ENCODE results near the gene CCDC73. TPM values are rescaled to one million over a fixed set of nuclear protein-coding genes. Genes with fewer than 3 reads are reported as not detected.

The CCDC73 gene
- not detected for total RNA-seq

DNA sequence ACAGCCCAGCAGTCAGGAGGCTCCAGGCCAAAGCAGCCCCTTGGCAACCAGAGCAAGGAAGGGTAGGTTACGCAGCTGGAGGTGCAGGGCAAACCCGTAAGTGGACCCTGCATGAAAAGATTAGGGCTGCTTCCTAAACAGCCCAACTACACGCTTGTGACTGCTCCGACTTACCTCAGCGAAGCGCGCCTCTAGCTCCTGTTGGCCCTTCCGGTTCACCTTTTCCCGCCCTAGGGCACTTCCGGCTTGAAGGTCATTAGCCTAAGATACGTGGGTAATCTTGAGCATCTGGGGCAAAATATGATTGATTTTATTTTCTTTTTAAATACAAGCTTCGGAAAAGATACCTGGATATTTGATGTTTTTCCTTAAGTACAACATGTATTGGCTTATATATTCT lies at the start of gene CCDC73:
TSS of gene CCDC73 (minus strand) at position 224 of the 400 bp plus-strand sequence. CDS start 34,419 bp downstream, outside the sequence.
- ATAC-seq (replicated peaks in 1 of 2) = no peak
- H3K36me3 Mint-ChIP-seq (ENCODE audit: insufficient read depth in 2 of 2) = no peaks in the 10 kb centered on the region
- H3K4me1 Mint-ChIP-seq (ENCODE audit: low read depth) = peaks cover 7% of the 10 kb centered on the region
- no peak for DNase-seq
- peaks cover 10% of the 10 kb centered on the region for H3K27me3 Mint-ChIP-seq (ENCODE audit: low read depth)
- H3K4me3 Mint-ChIP-seq = no peak within 1 kb of the TSS
- H3K9me3 Mint-ChIP-seq = no peaks in the 10 kb centered on the region
- H3K27ac Mint-ChIP-seq = no peak within 1 kb of the TSS

DNA sequence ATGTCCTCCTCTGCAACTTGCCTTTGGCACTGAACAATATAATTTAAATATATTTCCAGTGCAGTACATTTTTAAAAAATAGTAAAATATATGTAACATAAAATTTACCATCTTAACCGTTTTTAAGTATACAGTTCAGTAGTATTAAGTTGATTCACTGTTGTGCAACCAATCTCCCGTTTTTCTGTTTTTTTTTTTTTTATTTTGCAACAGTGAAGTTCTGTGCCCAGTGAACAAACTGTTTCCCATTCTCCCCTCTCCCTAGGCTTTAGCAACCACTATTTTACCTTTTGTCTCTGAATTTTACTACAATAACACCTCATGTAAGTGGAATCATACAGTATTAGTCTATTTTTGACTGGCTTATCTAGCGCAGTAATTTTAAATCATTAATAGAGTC lies 49.1 kb upstream of the CCDC73 start:
- no peak for ATAC-seq (replicated peaks in 1 of 2)
- no peak overlapping the region for H3K27ac Mint-ChIP-seq
- no peak for DNase-seq
- no peaks in the 10 kb centered on the region for H3K9me3 Mint-ChIP-seq
- no peaks in the 10 kb centered on the region for H3K4me1 Mint-ChIP-seq (ENCODE audit: low read depth)
- no peak overlapping the region for H3K4me3 Mint-ChIP-seq
- no peaks in the 10 kb centered on the region for H3K36me3 Mint-ChIP-seq (ENCODE audit: insufficient read depth in 2 of 2)
- H3K27me3 Mint-ChIP-seq (ENCODE audit: low read depth) = peaks cover 14% of the 10 kb centered on the region

DNA sequence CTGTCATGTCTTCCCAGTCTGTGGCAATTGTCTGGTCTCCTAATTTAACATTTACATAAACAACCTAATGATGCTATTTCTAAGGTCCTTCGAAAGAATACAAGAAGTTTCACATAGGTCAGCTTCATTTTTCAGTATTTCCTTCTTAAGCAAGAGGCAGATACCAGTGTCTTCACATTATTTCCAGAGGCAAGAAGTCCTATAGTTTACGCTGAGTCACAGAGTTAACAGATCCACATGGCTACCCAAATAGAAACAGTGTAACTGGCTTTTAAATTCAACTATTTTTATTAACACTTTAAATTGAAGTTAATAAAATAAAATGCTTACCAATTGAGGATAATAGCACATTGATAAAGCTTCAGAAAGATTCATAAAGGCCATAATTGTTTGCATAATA lies 46.1 kb upstream of the CCDC73 start:
- DNase-seq (no peak), ATAC-seq (replicated peaks in 1 of 2) (no peak)
- H3K27ac Mint-ChIP-seq = no peak overlapping the region
- no peaks in the 10 kb centered on the region for H3K4me1 Mint-ChIP-seq (ENCODE audit: low read depth)
- no peaks in the 10 kb centered on the region for H3K36me3 Mint-ChIP-seq (ENCODE audit: insufficient read depth in 2 of 2)
- H3K27me3 Mint-ChIP-seq (ENCODE audit: low read depth) = peaks cover 7% of the 10 kb centered on the region
- no peaks in the 10 kb centered on the region for H3K9me3 Mint-ChIP-seq
- H3K4me3 Mint-ChIP-seq = no peak overlapping the region

DNA sequence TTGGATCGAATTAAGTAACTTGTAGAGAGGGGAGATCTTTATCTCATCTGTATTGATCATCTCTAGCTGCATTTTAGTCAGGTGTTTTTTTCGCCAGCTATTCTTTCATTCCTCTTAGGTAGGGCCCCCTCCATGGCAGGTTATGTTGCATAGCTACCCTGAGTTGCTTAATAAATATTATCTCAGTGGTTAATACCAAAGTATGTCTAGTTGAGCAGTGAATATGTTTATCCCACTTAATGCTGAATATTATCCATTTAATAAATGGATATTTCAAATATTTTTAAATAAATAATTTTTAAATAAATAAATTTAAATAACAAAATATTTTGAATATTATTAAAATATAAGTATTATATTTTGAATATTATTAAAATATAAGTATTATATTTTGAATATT lies 44.8 kb upstream of the CCDC73 start:
- Mint-ChIP-seq H3K27ac (no peak overlapping the region), H3K9me3 (no peaks in the 10 kb centered on the region), H3K36me3 (ENCODE audit: insufficient read depth in 2 of 2) (no peaks in the 10 kb centered on the region), H3K4me3 (no peak overlapping the region), H3K27me3 (ENCODE audit: low read depth) (peaks cover 7% of the 10 kb centered on the region), H3K4me1 (ENCODE audit: low read depth) (no peaks in the 10 kb centered on the region)
- ATAC-seq (replicated peaks in 1 of 2) (no peak), DNase-seq (no peak)

DNA sequence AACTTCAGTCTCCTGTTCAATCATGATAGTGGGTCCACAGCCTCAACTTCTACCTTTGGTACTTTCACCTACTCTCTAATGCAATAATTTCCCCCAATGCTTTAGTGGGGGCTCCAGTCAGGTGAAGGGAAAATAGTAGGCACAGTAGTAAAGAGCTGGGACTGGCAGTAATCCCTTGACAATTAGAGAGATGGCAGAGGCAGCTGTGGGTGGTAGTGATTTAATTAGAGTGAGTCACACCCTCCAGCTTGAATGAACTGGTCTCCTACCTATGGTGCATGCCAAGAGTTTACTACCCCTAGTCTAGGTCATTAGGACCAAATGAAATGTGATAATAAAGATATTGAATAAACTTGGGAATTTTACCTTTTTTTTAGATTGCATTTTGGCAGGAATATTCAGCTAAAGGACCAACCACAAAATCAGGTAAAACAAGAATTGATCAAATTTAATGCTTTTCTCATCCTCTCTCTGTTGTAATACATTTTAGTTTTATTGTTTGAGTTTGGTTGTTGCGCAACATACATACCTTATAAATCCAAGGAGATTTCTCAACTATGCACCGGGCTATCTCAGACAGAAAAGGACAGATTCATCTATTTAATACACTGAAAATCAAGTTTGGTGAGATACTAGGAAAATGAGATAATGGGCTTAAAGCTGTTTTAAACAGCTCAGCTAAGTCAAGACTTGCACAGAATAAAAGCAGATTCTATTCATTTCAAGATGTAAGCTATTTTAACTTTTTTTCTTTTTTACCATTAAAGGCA lies 44.2 kb upstream of the CCDC73 start:
- H3K9me3 Mint-ChIP-seq = no peaks in the 10 kb centered on the region
- no peak for DNase-seq
- H3K27ac Mint-ChIP-seq = no peak overlapping the region
- no peak overlapping the region for H3K4me3 Mint-ChIP-seq
- no peaks in the 10 kb centered on the region for H3K36me3 Mint-ChIP-seq (ENCODE audit: insufficient read depth in 2 of 2)
- ATAC-seq (replicated peaks in 1 of 2) = no peak
- H3K27me3 Mint-ChIP-seq (ENCODE audit: low read depth) = peaks cover 11% of the 10 kb centered on the region
- H3K4me1 Mint-ChIP-seq (ENCODE audit: low read depth) = no peaks in the 10 kb centered on the region

DNA sequence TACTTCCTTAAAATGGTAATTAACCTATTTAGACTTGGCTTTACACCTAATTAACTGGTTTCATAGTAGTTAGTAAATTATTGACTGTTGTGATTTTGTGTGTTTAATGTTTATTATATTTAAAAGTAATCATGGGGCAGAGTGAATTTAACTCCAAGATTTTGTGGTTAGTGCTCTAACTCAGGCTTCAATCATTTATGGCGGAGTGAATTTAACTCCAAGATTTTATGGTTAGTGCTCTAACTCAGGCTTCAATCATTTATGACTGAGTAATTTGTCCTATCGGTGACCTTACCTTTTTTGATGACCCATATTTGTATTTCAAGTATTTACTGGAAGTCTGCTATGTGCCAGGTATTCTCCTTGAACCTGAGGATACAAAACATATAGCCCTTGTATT lies 42.5 kb upstream of the CCDC73 start:
- no peak for DNase-seq
- no peak overlapping the region for H3K27ac Mint-ChIP-seq
- H3K9me3 Mint-ChIP-seq = no peaks in the 10 kb centered on the region
- ATAC-seq (replicated peaks in 1 of 2) = no peak
- no peaks in the 10 kb centered on the region for H3K4me1 Mint-ChIP-seq (ENCODE audit: low read depth)
- H3K36me3 Mint-ChIP-seq (ENCODE audit: insufficient read depth in 2 of 2) = no peaks in the 10 kb centered on the region
- no peak overlapping the region for H3K4me3 Mint-ChIP-seq
- H3K27me3 Mint-ChIP-seq (ENCODE audit: low read depth) = peaks cover 28% of the 10 kb centered on the region

DNA sequence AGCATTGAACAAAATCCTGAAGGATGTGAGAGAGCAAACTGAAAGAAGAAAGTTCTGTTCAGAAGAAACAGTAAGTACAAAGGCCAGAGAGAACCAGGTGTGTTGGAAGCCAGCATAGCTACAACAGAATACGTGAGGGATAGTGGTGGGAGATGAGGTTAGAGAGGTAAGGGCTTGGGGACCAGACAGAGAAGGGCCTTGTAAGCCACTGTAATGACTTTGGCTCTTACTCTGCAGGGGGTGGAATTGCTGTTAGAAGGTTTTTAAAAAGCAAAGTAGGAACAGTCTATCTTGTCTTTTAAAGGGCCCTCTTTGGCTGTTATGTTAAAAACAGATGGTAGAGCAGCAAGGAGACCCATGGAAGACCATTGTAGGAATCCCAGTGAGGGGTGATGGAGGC lies 39.5 kb upstream of the CCDC73 start:
- DNase-seq = no peak
- Mint-ChIP-seq H3K27ac (no peak overlapping the region), H3K4me3 (no peak overlapping the region), H3K9me3 (no peaks in the 10 kb centered on the region), H3K27me3 (ENCODE audit: low read depth) (peaks cover 37% of the 10 kb centered on the region), H3K4me1 (ENCODE audit: low read depth) (peaks cover 12% of the 10 kb centered on the region), H3K36me3 (ENCODE audit: insufficient read depth in 2 of 2) (no peaks in the 10 kb centered on the region)
- no peak for ATAC-seq (replicated peaks in 1 of 2)

DNA sequence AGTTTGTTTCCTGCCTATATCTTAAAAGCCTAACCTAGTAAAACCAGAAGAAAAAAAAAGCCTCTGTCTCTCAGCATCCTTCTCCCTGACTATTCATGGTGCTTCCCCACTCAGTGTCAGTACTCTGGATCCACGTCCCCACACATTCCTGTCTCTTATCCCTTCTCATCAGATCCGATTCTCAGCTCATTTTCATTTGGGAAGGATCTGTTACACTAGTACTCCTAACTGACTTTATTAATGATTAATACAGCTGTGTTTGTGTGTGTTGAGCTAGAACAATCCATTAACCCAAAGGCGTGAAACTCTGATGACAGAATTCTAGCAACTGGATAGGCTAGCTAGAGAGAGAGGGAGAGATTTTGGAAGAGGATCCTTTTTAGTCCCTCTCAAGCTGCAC lies 36.8 kb upstream of the CCDC73 start:
- peaks cover 46% of the 10 kb centered on the region for H3K27me3 Mint-ChIP-seq (ENCODE audit: low read depth)
- no peak overlapping the region for H3K27ac Mint-ChIP-seq
- ATAC-seq (replicated peaks in 1 of 2) (no peak), DNase-seq (no peak)
- no peaks in the 10 kb centered on the region for H3K36me3 Mint-ChIP-seq (ENCODE audit: insufficient read depth in 2 of 2)
- no peaks in the 10 kb centered on the region for H3K9me3 Mint-ChIP-seq
- H3K4me3 Mint-ChIP-seq = peak overlapping the region in 1 of 2 donors; percentile 91
- H3K4me1 Mint-ChIP-seq (ENCODE audit: low read depth) = peaks cover 15% of the 10 kb centered on the region

DNA sequence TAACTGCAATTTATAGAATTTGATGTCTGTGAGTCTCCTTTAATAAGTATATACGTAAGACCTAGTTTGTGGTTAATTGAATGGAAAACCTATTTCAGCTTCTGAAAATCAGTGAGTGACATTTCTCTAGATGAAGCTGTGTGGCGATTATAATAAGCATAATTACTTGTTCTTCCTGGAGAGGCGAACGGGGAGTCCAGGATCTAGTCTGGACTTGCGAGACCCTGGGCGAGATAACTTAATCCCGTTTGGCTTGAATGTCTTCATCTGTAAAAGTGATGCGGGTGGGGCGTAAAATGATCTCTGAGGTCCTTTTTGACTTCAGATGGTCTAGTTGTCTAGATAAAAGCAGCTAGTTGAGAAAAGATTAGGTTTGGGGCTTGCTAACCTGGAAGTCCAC lies 36.3 kb upstream of the CCDC73 start:
- ATAC-seq (replicated peaks in 1 of 2) = no peak
- H3K27ac Mint-ChIP-seq = no peak overlapping the region
- no peaks in the 10 kb centered on the region for H3K36me3 Mint-ChIP-seq (ENCODE audit: insufficient read depth in 2 of 2)
- no peaks in the 10 kb centered on the region for H3K9me3 Mint-ChIP-seq
- DNase-seq = no peak
- peaks cover 15% of the 10 kb centered on the region for H3K4me1 Mint-ChIP-seq (ENCODE audit: low read depth)
- H3K27me3 Mint-ChIP-seq (ENCODE audit: low read depth) = peaks cover 46% of the 10 kb centered on the region
- peak overlapping the region; percentile 76 to 91 for H3K4me3 Mint-ChIP-seq

DNA sequence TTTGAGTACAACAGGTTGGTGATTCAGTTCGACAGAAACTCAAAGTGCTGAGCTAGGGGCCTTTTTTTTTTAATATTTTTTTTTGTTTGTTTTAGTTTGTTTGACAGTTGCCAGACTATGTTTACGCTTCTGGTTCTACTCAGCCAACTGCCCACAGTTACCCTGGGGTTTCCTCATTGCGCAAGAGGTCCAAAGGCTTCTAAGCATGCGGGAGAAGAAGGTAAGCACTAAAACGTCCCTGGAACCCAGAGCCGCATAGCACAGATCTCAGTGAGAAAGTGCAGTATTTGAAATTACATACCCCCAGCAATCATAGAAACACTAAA lies 35.9 kb upstream of the CCDC73 start:
- DNase-seq (no peak), ATAC-seq (replicated peaks in 1 of 2) (no peak)
- H3K27ac Mint-ChIP-seq = no peak overlapping the region

DNA sequence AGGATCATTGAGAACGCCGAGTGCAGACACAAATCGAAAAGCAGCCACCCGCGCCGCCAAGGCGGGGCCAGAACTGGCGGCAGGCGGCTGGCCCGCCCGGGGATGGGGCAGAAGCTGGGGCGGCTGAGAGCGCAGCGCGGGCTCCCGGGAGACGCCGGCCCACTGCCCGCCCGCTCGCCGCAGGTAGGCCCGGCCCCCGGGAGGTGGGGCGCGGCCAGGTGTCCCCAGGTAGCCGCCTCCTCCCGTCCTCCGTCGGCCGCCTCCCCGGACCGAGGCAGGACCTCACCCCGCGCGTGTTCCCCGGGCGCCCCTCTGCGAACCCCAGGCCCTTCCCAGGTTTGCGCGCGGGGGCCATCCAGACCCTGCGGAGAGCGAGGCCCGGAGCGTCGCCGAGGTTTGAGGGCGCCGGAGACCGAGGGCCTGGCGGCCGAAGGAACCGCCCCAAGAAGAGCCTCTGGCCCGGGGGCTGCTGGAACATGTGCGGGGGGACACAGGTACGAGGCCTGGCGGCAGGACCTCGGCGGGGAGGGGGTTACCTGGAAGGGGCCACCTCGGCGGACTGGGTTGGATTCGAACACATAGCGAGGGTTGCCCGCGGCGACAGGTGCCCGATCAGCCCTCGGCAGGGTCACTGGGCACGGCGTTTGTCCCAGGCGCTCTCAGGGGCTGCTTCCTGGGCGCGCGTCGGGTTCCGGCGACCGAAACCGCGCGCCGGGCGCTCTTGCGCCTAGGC lies 35.4 kb upstream of the CCDC73 start, which contains the start of gene PRRG4:
TSS of gene PRRG4 (plus strand) at position 248 of the 733 bp plus-strand sequence. CDS start 603 bp downstream, outside the sequence.
- DNase-seq (peak; percentile 60 to 70), ATAC-seq (replicated peaks in 1 of 2) (peak; percentile 89 to 91)
- Mint-ChIP-seq H3K9me3 (no peaks in the 10 kb centered on the region), H3K4me1 (ENCODE audit: low read depth) (peaks cover 15% of the 10 kb centered on the region), H3K27ac (no peak within 1 kb of the TSS), H3K4me3 (peak within 1 kb of the TSS; percentile 91), H3K27me3 (ENCODE audit: low read depth) (peaks cover 46% of the 10 kb centered on the region), H3K36me3 (ENCODE audit: insufficient read depth in 2 of 2) (no peaks in the 10 kb centered on the region)

More for the DNA sequence above, 35.9 kb upstream of the CCDC73 start:
- H3K9me3 Mint-ChIP-seq = no peaks in the 10 kb centered on the region
- H3K4me3 Mint-ChIP-seq = peak overlapping the region; percentile 76 to 91
- no peaks in the 10 kb centered on the region for H3K36me3 Mint-ChIP-seq (ENCODE audit: insufficient read depth in 2 of 2)
- peaks cover 15% of the 10 kb centered on the region for H3K4me1 Mint-ChIP-seq (ENCODE audit: low read depth)
- H3K27me3 Mint-ChIP-seq (ENCODE audit: low read depth) = peaks cover 46% of the 10 kb centered on the region

DNA sequence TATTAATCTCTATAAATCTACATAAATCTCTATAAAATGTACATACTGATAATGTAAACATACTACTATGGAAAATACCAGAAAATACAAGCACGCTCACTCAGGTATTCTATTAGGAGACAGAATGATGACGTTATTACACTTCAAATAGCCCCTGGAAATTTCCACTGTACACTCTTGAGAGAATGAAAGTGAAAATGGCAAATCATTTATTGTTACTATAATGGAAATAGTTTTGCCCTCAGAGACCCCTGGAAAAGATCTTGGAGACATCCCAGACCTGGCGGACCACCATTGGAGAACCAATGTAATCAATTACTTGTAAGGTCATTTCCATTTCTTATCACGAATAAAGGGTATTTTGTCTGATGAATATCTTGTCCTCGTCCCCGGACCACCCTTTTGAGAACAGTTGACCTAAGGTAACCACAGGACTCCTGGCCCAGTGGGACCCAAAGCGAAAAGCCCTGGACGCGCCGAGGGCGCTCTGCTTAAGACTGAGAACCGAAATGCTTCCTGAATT lies 34.8 kb upstream of the CCDC73 start:
- H3K27me3 Mint-ChIP-seq (ENCODE audit: low read depth) = peaks cover 46% of the 10 kb centered on the region
- H3K4me3 Mint-ChIP-seq = peak overlapping the region; percentile 91
- DNase-seq (no peak), ATAC-seq (replicated peaks in 1 of 2) (no peak)
- H3K9me3 Mint-ChIP-seq = no peaks in the 10 kb centered on the region
- H3K27ac Mint-ChIP-seq = no peak overlapping the region
- no peaks in the 10 kb centered on the region for H3K36me3 Mint-ChIP-seq (ENCODE audit: insufficient read depth in 2 of 2)
- peaks cover 15% of the 10 kb centered on the region for H3K4me1 Mint-ChIP-seq (ENCODE audit: low read depth)

DNA sequence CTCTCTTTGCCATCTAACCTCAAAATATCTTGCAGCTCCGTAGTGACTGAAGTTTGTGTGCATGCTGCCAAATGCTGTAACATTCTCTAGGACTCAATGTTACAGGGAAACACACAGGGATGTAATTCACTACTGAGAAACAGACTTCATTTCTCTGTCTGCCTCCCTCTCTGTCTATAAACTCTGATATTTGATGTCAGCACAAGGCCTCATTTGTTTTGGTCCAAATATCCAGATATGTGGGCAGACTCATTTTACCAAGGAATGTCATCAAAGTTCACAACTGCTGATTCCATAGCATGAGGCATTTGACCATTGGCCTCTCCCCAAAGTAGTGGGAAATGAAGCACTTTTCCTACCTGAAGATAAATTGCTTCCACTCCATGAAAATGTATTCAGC lies 32.8 kb upstream of the CCDC73 start:
- H3K27me3 Mint-ChIP-seq (ENCODE audit: low read depth) = peaks cover 28% of the 10 kb centered on the region
- H3K9me3 Mint-ChIP-seq = no peaks in the 10 kb centered on the region
- no peak overlapping the region for H3K27ac Mint-ChIP-seq
- H3K36me3 Mint-ChIP-seq (ENCODE audit: insufficient read depth in 2 of 2) = peaks cover 0 to 2% of the 10 kb centered on the region in 2 donors
- ATAC-seq (replicated peaks in 1 of 2) (no peak), DNase-seq (no peak)
- peaks cover 19% of the 10 kb centered on the region for H3K4me1 Mint-ChIP-seq (ENCODE audit: low read depth)
- no peak overlapping the region for H3K4me3 Mint-ChIP-seq

Data from activated T-cell treated with anti-CD3 and anti-CD28 coated beads, Interleukin-2, amount 50 U/mL, for 72 hours (primary cell).